GM23338 (cell line): ENCODE results near the gene FAM111A. TPM values are rescaled to one million over a fixed set of nuclear protein-coding genes. Genes with fewer than 3 reads are reported as not detected.

ENCODE experiments used
- ATAC-seq: fragments of 200-7000 bp; cut with Tn5 transposase; 3 replicates; pipeline ENCODE4 v1.9.1; 2020
- DNase-seq: peaks from one replicate; pipeline ENCODE4 v3.0.0-alpha.2; 2015; ENCODE audit warnings: low spot score
- H2AFZ ChIP-seq: fragments of 200-600 bp; sonication (generic); 2 replicates; pipeline ENCODE4 v1.8.0; 2016; ENCODE audit warnings: antibody characterized with exemption, mild to moderate bottlenecking, moderate library complexity
- H3F3A ChIP-seq: fragments of 200-600 bp; sonication (generic); replicated peaks from 2 replicates; pipeline ENCODE4 v1.8.0; 2017; ENCODE audit warnings: antibody characterized with exemption, mixed run types, low read depth
- H3K27ac ChIP-seq: fragments of 200-600 bp; sonication (generic); 2 replicates; pipeline ENCODE4 v1.6.1; 2016; ENCODE audit warnings: low read depth
- H3K27me3 ChIP-seq: fragments of 200-600 bp; sonication (generic); 2 replicates; pipeline ENCODE4 v1.8.0; 2016; ENCODE audit warnings: mild to moderate bottlenecking, mixed run types, moderate library complexity; ENCODE audit not compliant: insufficient read depth
- H3K36me3 ChIP-seq: fragments of 200-600 bp; sonication (generic); 2 replicates; pipeline ENCODE4 v1.8.0; 2016; ENCODE audit warnings: mild to moderate bottlenecking; ENCODE audit not compliant: insufficient read depth
- H3K4me1 ChIP-seq: fragments of 200-600 bp; sonication (generic); 2 replicates; pipeline ENCODE4 v1.8.0; 2016; ENCODE audit warnings: mild to moderate bottlenecking, moderate library complexity; ENCODE audit not compliant: insufficient read depth
- H3K4me2 ChIP-seq: fragments of 200-600 bp; sonication (generic); 2 replicates; pipeline ENCODE4 v1.7.1; 2017; ENCODE audit warnings: mixed run types
- H3K4me3 ChIP-seq: fragments of 200-600 bp; sonication (generic); 2 replicates; pipeline ENCODE4 v1.6.1; 2016; ENCODE audit warnings: mixed run types
- H3K79me2 ChIP-seq: fragments of 200-600 bp; sonication (generic); replicated peaks from 2 replicates; pipeline ENCODE4 v1.8.0; 2017; ENCODE audit warnings: mild to moderate bottlenecking; ENCODE audit not compliant: insufficient read depth
- H3K9me2 ChIP-seq: fragments of 200-600 bp; sonication (generic); 2 replicates; pipeline ENCODE4 v1.8.0; 2017; ENCODE audit not compliant: insufficient read depth
- H4K20me1 ChIP-seq: fragments of 200-600 bp; sonication (generic); replicated peaks from 2 replicates; pipeline ENCODE4 v1.8.0; 2017; ENCODE audit warnings: mild to moderate bottlenecking; ENCODE audit not compliant: insufficient read depth
- H3K27ac Mint-ChIP-seq: 2 replicates; pipeline ENCODE4 v1.8.0; 2020; ENCODE audit warnings: inconsistent platforms, mild to moderate bottlenecking, moderate library complexity, mixed read lengths
- H3K27me3 Mint-ChIP-seq: 3 replicates; pipeline ENCODE4 v1.8.0; 2022; ENCODE audit warnings: low read depth, mild to moderate bottlenecking, moderate library complexity, mixed read lengths, inconsistent platforms; ENCODE audit not compliant: insufficient read depth, poor library complexity
- H3K36me3 Mint-ChIP-seq: 3 replicates; pipeline ENCODE4 v1.8.0; 2021; ENCODE audit warnings: low read depth, mild to moderate bottlenecking, inconsistent platforms, moderate library complexity, mixed read lengths
- H3K4me1 Mint-ChIP-seq: 3 replicates; pipeline ENCODE4 v1.8.0; 2020; ENCODE audit warnings: mild to moderate bottlenecking, inconsistent platforms, mixed read lengths
- H3K4me3 Mint-ChIP-seq: 3 replicates; pipeline ENCODE4 v1.8.0; 2021; ENCODE audit warnings: moderate library complexity, mild to moderate bottlenecking, inconsistent platforms, mixed read lengths
- H3K9me3 Mint-ChIP-seq: 3 replicates; pipeline ENCODE4 v1.8.0; 2020; ENCODE audit warnings: moderate library complexity, mild to moderate bottlenecking, inconsistent platforms, mixed read lengths
- CREB1 ChIP-seq: fragments of 250-450 bp; sonication (Bioruptor Pico); IDR thresholded peaks from 2 replicates; pipeline ENCODE4 v1.5.0; 2020; ENCODE audit warnings: low read depth, mild to moderate bottlenecking, moderate library complexity
- CTCF ChIP-seq, 2 experiments: fragments of 200-600 bp in 1 of 2; sonication (generic) in 1 of 2; conservative IDR thresholded peaks; 2 replicates each; pipeline versions ENCODE4 v1.5.1 to v1.6.1; 2016 to 2017; ENCODE audit warnings: antibody characterized with exemption in 2 of 2, low read depth in 2 of 2, mild to moderate bottlenecking in 2 of 2, moderate library complexity in 1 of 2
- ETS1 ChIP-seq: IDR thresholded peaks from 2 replicates; pipeline ENCODE4 v1.6.1; 2016; ENCODE audit warnings: antibody characterized with exemption
- EZH2 ChIP-seq: fragments of 200-600 bp; sonication (generic); IDR thresholded peaks from one replicate; pipeline ENCODE4 v1.8.0; 2017; ENCODE audit warnings: antibody characterized with exemption, mild to moderate bottlenecking, low read depth; ENCODE audit not compliant: unreplicated experiment
- EZH2phosphoT487 ChIP-seq: fragments of 200-600 bp; sonication (generic); IDR thresholded peaks from one replicate; pipeline ENCODE4 v1.8.1; 2018; ENCODE audit warnings: antibody characterized with exemption; ENCODE audit not compliant: unreplicated experiment
- JUNB ChIP-seq: IDR thresholded peaks from one replicate; pipeline ENCODE4 v1.6.1; 2016; ENCODE audit warnings: antibody characterized with exemption; ENCODE audit not compliant: unreplicated experiment
- NANOG ChIP-seq: IDR thresholded peaks from 2 replicates; pipeline ENCODE4 v1.6.1; 2016; ENCODE audit warnings: antibody characterized with exemption, borderline replicate concordance
- POLR2AphosphoS5 ChIP-seq: IDR thresholded peaks from 2 replicates; pipeline ENCODE4 v1.6.1; 2016; ENCODE audit warnings: antibody characterized with exemption, low read depth
- REST ChIP-seq: IDR thresholded peaks from one replicate; pipeline ENCODE4 v1.6.1; 2018; ENCODE audit warnings: antibody characterized with exemption; ENCODE audit not compliant: unreplicated experiment
- STAT1 ChIP-seq: IDR thresholded peaks from one replicate; pipeline ENCODE4 v1.6.1; 2016; ENCODE audit warnings: antibody characterized with exemption; ENCODE audit not compliant: unreplicated experiment
- ZNF114 ChIP-seq: fragments of 250-450 bp; sonication (Bioruptor Pico); IDR thresholded peaks from 2 replicates; pipeline ENCODE4 v1.5.0; 2020; ENCODE audit warnings: mild to moderate bottlenecking, moderate library complexity
- ZNF331 ChIP-seq: fragments of 250-450 bp; sonication (Bioruptor Pico); IDR thresholded peaks from 2 replicates; pipeline ENCODE4 v1.5.0; 2020; ENCODE audit warnings: low read depth, mild to moderate bottlenecking, moderate library complexity
- ZNF462 ChIP-seq: fragments of 250-450 bp; sonication (Bioruptor Pico); IDR thresholded peaks from 2 replicates; pipeline ENCODE4 v1.5.0; 2020; ENCODE audit warnings: mild to moderate bottlenecking, moderate library complexity
- polyA plus RNA-seq: library from polyadenylated mRNA; unstranded; fragments of >200 nt; fragmentation: Nextera tagmentation; extraction: Ambion mirVana; gene quantifications from 2 replicates; pipeline ENCODE4 v1.2.1, GENCODE V29; 2016
- total RNA-seq: library from RNA; depleted of rRNA; stranded (reverse); fragments of >200 nt; shearing (Covaris generic); gene quantifications from 2 replicates; pipeline ENCODE4 v1.2.3, GENCODE V29; 2014

The FAM111A gene
- total and polyA plus RNA-seq, 2 experiments from 2014 or later: 23.0 to 38.1 TPM

- no peak overlapping the region for H3K27ac Mint-ChIP-seq
- peaks cover 6% of the 10 kb centered on the region; the same call in 1 of the 2 replicates for H3K9me2 ChIP-seq
- H3K27ac ChIP-seq: no peak overlapping the region
- TF ChIP-seq POLR2AphosphoS5: no peak
- no peak for TF ChIP-seq ZNF462 (CRISPR knock-in tag)
- TF ChIP-seq EZH2: no peak
- no peak for TF ChIP-seq CTCF (conservative IDR thresholded peaks at IDR 0.05; ENCODE audit: low read depth in 2 of 2)
- no peak for TF ChIP-seq CREB1 (CRISPR knock-in tag)
- no peak for TF ChIP-seq EZH2phosphoT487
- TF ChIP-seq JUNB: no peak
- TF ChIP-seq ZNF331 (CRISPR knock-in tag): no peak
- TF ChIP-seq ZNF114: no peak
- TF ChIP-seq ETS1: no peak
- no peak for TF ChIP-seq NANOG
- no peak for TF ChIP-seq STAT1
- TF ChIP-seq REST: no peak
- H3K4me3 ChIP-seq: no peak overlapping the region
- H4K20me1 ChIP-seq: no peaks in the 10 kb centered on the region; the same call in 1 of the 2 replicates
- no peaks in the 10 kb centered on the region for H3K79me2 ChIP-seq
- H2AFZ ChIP-seq: no peak overlapping the region
- H3K4me1 ChIP-seq: no peaks in the 10 kb centered on the region
- no peak overlapping the region for H3K4me2 ChIP-seq
- DNase-seq (no peak), ATAC-seq (no peak)
- peaks cover 30% of the 10 kb centered on the region for H3K9me3 Mint-ChIP-seq
- no peaks in the 10 kb centered on the region for H3K27me3 Mint-ChIP-seq
- no peaks in the 10 kb centered on the region for H3F3A ChIP-seq
- H3K4me1 Mint-ChIP-seq: no peaks in the 10 kb centered on the region
- peaks cover 21% of the 10 kb centered on the region for H3K36me3 ChIP-seq
- peaks cover 86% of the 10 kb centered on the region for H3K36me3 Mint-ChIP-seq
- no peak overlapping the region for H3K4me3 Mint-ChIP-seq
- no peaks in the 10 kb centered on the region for H3K27me3 ChIP-seq
Measured at GRCh38 chr11:59114344-59114743, 28.3 kb upstream of the FAM111A start.
